K562 (cell line): ENCODE measurements around the gene NAA80. TPM values are rescaled to one million over a fixed set of nuclear protein-coding genes. Genes with fewer than 3 reads are reported as not detected.

Experiments
- ARID1B ChIP-seq: fragments of 450-650 bp; IDR thresholded peaks from 2 replicates; pipeline ENCODE4 v1.6.1; 2016; ENCODE audit warnings: antibody characterized with exemption, mild to moderate bottlenecking, inconsistent platforms
- BRF1 ChIP-seq: IDR thresholded peaks from 3 replicates; pipeline ENCODE4 v1.6.1; 2011; ENCODE audit warnings: borderline replicate concordance, mild to moderate bottlenecking; ENCODE audit not compliant: insufficient read length; ENCODE audit errors: extremely low read depth
- BRF2 ChIP-seq: IDR thresholded peaks from 3 replicates; pipeline ENCODE4 v1.6.1; 2011; ENCODE audit warnings: borderline replicate concordance, mild to moderate bottlenecking; ENCODE audit not compliant: insufficient read length, insufficient read depth
- E2F3 ChIP-seq: fragments of 250-450 bp; sonication (Bioruptor Pico); IDR thresholded peaks from 2 replicates; pipeline ENCODE4 v1.4.0; 2020; ENCODE audit warnings: mild to moderate bottlenecking
- E2F4 ChIP-seq: sonication (generic); formaldehyde crosslinking; IDR thresholded peaks from 2 replicates; pipeline ENCODE4 v1.8.0; 2022; ENCODE audit warnings: mild to moderate bottlenecking, low read depth, missing genetic modification reagents
- ELF2 ChIP-seq: fragments of 250-450 bp; sonication (Bioruptor Pico); IDR thresholded peaks from 2 replicates; pipeline ENCODE4 v1.5.0; 2021; ENCODE audit warnings: mild to moderate bottlenecking
- GATAD2A ChIP-seq: fragments of 450-650 bp; IDR thresholded peaks from 2 replicates; pipeline ENCODE4 v1.6.1; 2017
- MAZ ChIP-seq, 2 experiments: fragments of 450-650 bp in 1 of 2; sonication (generic) in 1 of 2; formaldehyde crosslinking; IDR thresholded peaks in 1 of 2; conservative IDR thresholded peaks in 1 of 2; 2 replicates each; pipeline versions ENCODE4 v1.4.0 to v1.5.0; 2020; ENCODE audit warnings: mild to moderate bottlenecking in 1 of 2, missing genetic modification reagents in 1 of 2
- MNT ChIP-seq, 2 experiments: fragments of 450-650 bp; conservative IDR thresholded peaks; 2 replicates each; pipeline ENCODE4 v1.6.1; 2017; ENCODE audit warnings: mild to moderate bottlenecking in 2 of 2, moderate library complexity in 2 of 2
- NFIC ChIP-seq: fragments of 450-650 bp; IDR thresholded peaks from 2 replicates; pipeline ENCODE4 v1.6.1; 2017; ENCODE audit warnings: mild to moderate bottlenecking, inconsistent platforms
- RBM25 ChIP-seq: fragments of 200-400 bp; formaldehyde crosslinking; IDR thresholded peaks from 2 replicates; pipeline ENCODE4 v1.6.1; 2018; ENCODE audit warnings: low read length, low read depth, moderate library complexity; ENCODE audit not compliant: severe bottlenecking
- SIN3B ChIP-seq: fragments of 450-650 bp; IDR thresholded peaks from 2 replicates; pipeline ENCODE4 v1.6.1; 2017; ENCODE audit warnings: low read depth, mild to moderate bottlenecking, moderate library complexity
- SMARCB1 ChIP-seq: IDR thresholded peaks from 2 replicates; pipeline ENCODE4 v1.6.1; 2011; ENCODE audit warnings: improper control_type of control experiment, low read depth; ENCODE audit not compliant: insufficient read length
- SREBF1 ChIP-seq: fragments of 150-350 bp; IDR thresholded peaks from 2 replicates; pipeline ENCODE4 v1.6.1; 2014; ENCODE audit warnings: antibody characterized with exemption, low read depth, low read length, borderline replicate concordance
- TCF3 ChIP-seq: sonication (generic); formaldehyde crosslinking; IDR thresholded peaks from 2 replicates; pipeline ENCODE4 v1.4.0; 2020; ENCODE audit warnings: mild to moderate bottlenecking, missing genetic modification reagents
- ZFP91 ChIP-seq: sonication (generic); formaldehyde crosslinking; IDR thresholded peaks from 2 replicates; pipeline ENCODE4 v1.8.0; 2022; ENCODE audit warnings: mild to moderate bottlenecking, missing genetic modification reagents
- ZNF280A ChIP-seq: fragments of 450-650 bp; IDR thresholded peaks from 2 replicates; pipeline ENCODE4 v1.6.1; 2018; ENCODE audit warnings: mild to moderate bottlenecking, low read depth; ENCODE audit not compliant: partially characterized antibody
- ZNF384 ChIP-seq: IDR thresholded peaks from 2 replicates; pipeline ENCODE4 v1.6.1; 2012; ENCODE audit warnings: low read depth, low read length, improper control_type of control experiment
- ZNF695 ChIP-seq: fragments of 450-650 bp; formaldehyde crosslinking; IDR thresholded peaks from 2 replicates; pipeline ENCODE4 v1.4.0; 2020; ENCODE audit warnings: mild to moderate bottlenecking, moderate library complexity
- ZNF699 ChIP-seq: fragments of 250-450 bp; sonication (Bioruptor Pico); IDR thresholded peaks from 2 replicates; pipeline ENCODE4 v1.8.0; 2021; ENCODE audit warnings: mild to moderate bottlenecking, moderate library complexity; ENCODE audit not compliant: insufficient replicate concordance
- polyA plus RNA-seq, 8 experiments: library from polyadenylated mRNA; depleted of rRNA in 4 of 8; stranded (reverse) in 5 of 8; unstranded in 3 of 8; fragments of >200 nt; fragmentation: Nextera tagmentation in 2 of 8; fragmentation: Illumina TruSeq in 1 of 8; extraction: Ambion mirVana in 2 of 8; extraction: Trizol in 1 of 8; gene quantifications; 2 replicates each; pipeline versions ENCODE4 v1.2.1 to v1.2.3, GENCODE V29; 2011 to 2014; ENCODE audit warnings: inconsistent platforms in 1 of 8, missing spikeins in 1 of 8
- total RNA-seq, 7 experiments: library from RNA; depleted of rRNA in 6 of 7; stranded (reverse); fragments of >200 nt in 6 of 7; fragmentation: Illumina TruSeq in 2 of 7; extraction: Trizol in 2 of 7; gene quantifications; 2 replicates each; pipeline versions ENCODE4 v1.2.1 to v1.2.3, GENCODE V29; 2011 to 2021; ENCODE audit warnings: low replicate concordance in 1 of 7

Gene NAA80
- total and polyA plus RNA-seq, 9 of the 15 experiments (the other 6 are each of a cell fraction or from before 2014, with no cell fraction given), result 0.82 to 24.0 (median 8.6) TPM

- no peak for TF ChIP-seq E2F4 (CRISPR knock-in tag)
- no peak for TF ChIP-seq BRF2
- no peak for TF ChIP-seq E2F3
- no peak for TF ChIP-seq GATAD2A
- TF ChIP-seq TCF3 (CRISPR knock-in tag), result no peak
- TF ChIP-seq MAZ (CRISPR knock-in tag; conservative IDR thresholded peaks at IDR 0.05 in 1 of 2, IDR thresholded peaks at IDR 0.05 in 1 of 2), result peak; percentile 27 to 80; a peak in 3 of 4 replicates
- peak; percentile 56; the same call in 1 of the 2 replicates for TF ChIP-seq NFIC
- no peak for TF ChIP-seq ELF2 (CRISPR knock-in tag)
- no peak for TF ChIP-seq ZNF695 (CRISPR knock-in tag)
- TF ChIP-seq BRF1, result no peak
- TF ChIP-seq ZNF280A, result no peak
- peak; percentile 97 for TF ChIP-seq ZFP91 (CRISPR knock-in tag)
- no peak for TF ChIP-seq ZNF699
- TF ChIP-seq RBM25, result peak; percentile 31
- 0 out of 2 replicates have a peak, but pooled peaks have one; percentile 51 for TF ChIP-seq SREBF1
- no peak for TF ChIP-seq SMARCB1
- no peak for TF ChIP-seq ZNF384
- no peak; the same call in 1 of the 2 replicates for TF ChIP-seq ARID1B
- TF ChIP-seq MNT (conservative IDR thresholded peaks at IDR 0.05), result peak; percentile 77 to 87
- TF ChIP-seq SIN3B, result 0 out of 2 replicates have a peak, but pooled peaks have one; percentile 36
Measured at GRCh38 chr3:50321336-50322114, 22.3 kb upstream of the NAA80 start (continued).
